ENCODE results near the gene ALOX12B. TPM values are rescaled to one million over a fixed set of nuclear protein-coding genes. Genes with fewer than 3 reads are reported as not detected.

Gene ALOX12B
- total RNA-seq, 2 experiments from 2014 or later = 2.0 to 5.3 TPM

DNA sequence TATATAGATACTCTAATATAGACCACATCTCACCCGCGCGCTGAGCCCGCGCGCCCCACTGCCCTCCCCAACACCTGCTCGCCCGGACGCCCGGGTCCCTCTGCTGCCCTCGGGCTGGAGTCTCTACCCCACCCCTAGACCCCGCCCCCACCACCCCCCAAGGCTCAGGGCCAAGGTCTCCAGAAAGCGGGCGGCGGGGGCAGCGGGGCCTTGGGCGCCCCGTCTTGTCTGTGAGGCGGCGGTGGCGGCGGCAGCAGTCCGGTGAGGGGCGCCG, 33.8 kb upstream of the ALOX12B start:
- Histone ChIP-seq H3K27ac (ENCODE audit: low read depth, low read length, poor library complexity, severe bottlenecking) (no peak overlapping the region), H3K4me2 (ENCODE audit: low read length) (peak overlapping the region; percentile 98), H4K20me1 (ENCODE audit: insufficient read depth, low read length) (0 out of 2 replicates have a peak, but pooled peaks cover 3% of the 10 kb centered on the region), H3K9me2 (ENCODE audit: insufficient read depth, low read length) (no peaks in the 10 kb centered on the region), H3K9me3 (ENCODE audit: low read length) (no peaks in the 10 kb centered on the region), H2AFZ (ENCODE audit: low read length) (peak overlapping the region; percentile 24; the same call in 1 of the 2 replicates), H3K79me2 (ENCODE audit: insufficient read depth, low read depth, low read length) (no peaks in the 10 kb centered on the region), H3K4me3 (ENCODE audit: low read depth, low read length, poor library complexity, severe bottlenecking) (peak overlapping the region; percentile 79), H3K4me1 (ENCODE audit: insufficient read depth, low read length, poor library complexity, severe bottlenecking) (peaks cover 54% of the 10 kb centered on the region), H3K36me3 (ENCODE audit: insufficient read depth, low read length) (no peaks in the 10 kb centered on the region)
- POLR2A ChIA-PET = no interaction called here
- no TSS peak for BruUV-seq (replicated peaks)
- intact Hi-C loops (cut with micrococcal nuclease; ENCODE audit: unreplicated experiment) = loop anchor here (1.0 to 5.0 kb wide), 5 partner anchors 35 to 284 kb away; partner anchors contain the start of gene RANGRF
- TF ChIP-seq CTCF (conservative IDR thresholded peaks at IDR 0.05; ENCODE audit: low read length) (no peak), EZH2phosphoT487 (IDR thresholded peaks at IDR 0.05; ENCODE audit: borderline replicate concordance, low read depth, low read length) (no peak)
- no peak for DNase-seq (ENCODE audit: low spot score)
- CTCF ChIA-PET (ENCODE audit: unreplicated experiment) = no interaction called here

DNA sequence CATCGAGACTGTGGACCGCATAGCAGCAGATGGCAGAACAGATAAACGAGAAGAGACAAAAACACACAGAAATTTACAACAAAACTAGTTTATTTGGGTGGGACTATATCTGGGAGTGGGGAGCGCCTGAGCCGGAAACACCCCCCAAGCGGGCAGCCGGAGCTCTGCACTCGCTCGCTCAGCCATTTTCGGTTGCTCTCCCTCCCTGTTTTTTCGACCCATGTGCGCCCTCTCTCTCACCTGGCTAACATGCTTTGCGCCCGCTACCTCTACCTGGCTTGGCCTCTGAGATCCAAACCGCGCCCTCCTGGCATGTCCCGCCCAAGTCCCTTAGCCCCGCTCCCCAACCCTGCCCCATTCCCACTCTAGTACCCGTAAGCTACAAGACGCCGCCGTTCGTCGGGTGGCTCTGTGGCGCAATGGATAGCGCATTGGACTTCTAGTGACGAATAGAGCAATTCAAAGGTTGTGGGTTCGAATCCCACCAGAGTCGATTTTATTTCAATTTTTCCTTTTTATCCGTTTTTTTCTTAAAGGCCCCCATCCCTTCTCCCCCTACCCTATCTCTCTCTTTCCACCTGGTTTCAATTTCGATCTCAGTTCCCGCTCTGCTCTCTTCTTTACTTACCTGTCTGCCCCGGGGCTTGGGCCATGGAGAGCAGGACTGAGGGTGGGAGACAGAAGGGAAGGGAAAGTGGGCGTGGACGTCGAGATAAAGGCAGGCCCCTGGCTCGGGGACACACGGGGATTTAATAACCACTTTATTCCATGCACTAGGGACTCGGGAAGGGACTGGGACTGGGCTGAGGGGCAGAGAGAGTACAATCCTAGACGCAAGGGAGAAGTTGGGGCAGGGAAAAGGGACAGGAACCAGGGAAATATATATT, 33.2 kb upstream of the ALOX12B start:
- ChIA-PET POLR2A (interaction anchor here (1.3 to 1.8 kb wide), 3 partner anchors 18 to 90 kb away, joined by 5 to 7 read pairs (median 6); partner anchors contain the start of gene AURKB), CTCF (ENCODE audit: unreplicated experiment) (interaction anchor here (1.4 to 1.9 kb wide), 2 partner anchors 17 to 41 kb away, joined by 3 to 6 read pairs; no protein-coding TSS in a partner anchor)
- Histone ChIP-seq H3K9me2 (ENCODE audit: insufficient read depth, low read length) (no peaks in the 10 kb centered on the region), H3K4me2 (ENCODE audit: low read length) (peak overlapping the region; percentile 98), H3K4me1 (ENCODE audit: insufficient read depth, low read length, poor library complexity, severe bottlenecking) (peaks cover 54% of the 10 kb centered on the region), H3K9me3 (ENCODE audit: low read length) (no peaks in the 10 kb centered on the region), H3K4me3 (ENCODE audit: low read depth, low read length, poor library complexity, severe bottlenecking) (peak overlapping the region; percentile 79), H3K36me3 (ENCODE audit: insufficient read depth, low read length) (no peaks in the 10 kb centered on the region), H3K27ac (ENCODE audit: low read depth, low read length, poor library complexity, severe bottlenecking) (peak overlapping the region; percentile 79), H2AFZ (ENCODE audit: low read length) (peak overlapping the region; percentile 53), H3K79me2 (ENCODE audit: insufficient read depth, low read depth, low read length) (no peaks in the 10 kb centered on the region), H4K20me1 (ENCODE audit: insufficient read depth, low read length) (0 out of 2 replicates have a peak, but pooled peaks cover 3% of the 10 kb centered on the region)
- TF ChIP-seq EZH2phosphoT487 (IDR thresholded peaks at IDR 0.05; ENCODE audit: borderline replicate concordance, low read depth, low read length) = no peak
- peak; percentile 71 for TF ChIP-seq CTCF (conservative IDR thresholded peaks at IDR 0.05; ENCODE audit: low read length)
- intact Hi-C loops (cut with micrococcal nuclease; ENCODE audit: unreplicated experiment) = loop anchor here (1.0 to 5.0 kb wide), 8 partner anchors 19 to 283 kb away; partner anchors contain the start of gene RANGRF
- BruUV-seq (replicated peaks) = no TSS peak
- peak; percentile 81 for DNase-seq (ENCODE audit: low spot score)
